NCI-H1436 treated with DMSO at 0.1 percent for 48 hours (cell line): ENCODE results near the gene RASSF4.

Experiments used
- DNase-seq: peaks from one replicate; lab custom pipeline; 2025; lab: John Stamatoyannopoulos, UW

RASSF4 gene

DNA sequence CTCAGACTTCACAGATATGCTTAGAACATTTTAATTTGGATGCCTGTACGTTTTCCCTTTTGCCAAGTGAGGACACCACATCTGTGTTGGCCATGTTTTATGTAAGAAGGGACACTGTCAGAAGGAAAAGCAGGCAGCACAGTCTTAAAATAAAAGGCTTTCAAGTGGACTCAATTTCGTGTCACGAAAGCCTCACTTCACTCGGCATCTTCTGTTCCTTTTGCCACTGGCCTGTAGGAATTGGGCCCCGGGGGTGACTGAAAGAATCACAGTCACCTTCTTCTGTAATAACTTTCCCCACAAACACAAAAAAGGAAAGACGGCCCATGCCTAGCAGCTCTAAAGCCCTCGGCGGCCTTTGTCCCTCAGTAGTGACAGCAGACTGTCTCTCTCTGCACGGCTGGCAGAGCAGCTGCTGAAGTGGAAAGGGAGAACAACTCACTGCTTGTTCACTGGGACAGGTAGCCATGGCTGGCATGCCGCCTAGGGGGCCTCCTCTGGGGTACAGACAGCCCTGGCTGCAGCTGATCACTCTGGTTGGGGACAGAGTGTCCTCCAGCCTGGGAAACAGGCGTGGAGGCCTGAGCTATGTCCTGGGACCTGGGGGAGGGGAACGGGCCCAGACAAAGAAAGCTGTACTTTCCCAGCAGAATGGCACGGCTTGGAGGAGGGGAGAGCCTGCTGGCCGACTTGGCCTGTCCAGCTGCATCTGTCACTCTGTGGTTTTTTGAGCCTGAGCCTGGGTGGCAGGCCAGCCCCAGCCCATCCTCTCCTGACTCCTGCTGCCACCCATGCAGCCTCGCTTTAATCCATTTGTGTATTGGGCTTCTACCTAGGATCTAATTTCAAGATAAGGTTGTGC is 4.4 kb downstream of the RASSF4 start:
- DNase-seq, result no peak

DNA sequence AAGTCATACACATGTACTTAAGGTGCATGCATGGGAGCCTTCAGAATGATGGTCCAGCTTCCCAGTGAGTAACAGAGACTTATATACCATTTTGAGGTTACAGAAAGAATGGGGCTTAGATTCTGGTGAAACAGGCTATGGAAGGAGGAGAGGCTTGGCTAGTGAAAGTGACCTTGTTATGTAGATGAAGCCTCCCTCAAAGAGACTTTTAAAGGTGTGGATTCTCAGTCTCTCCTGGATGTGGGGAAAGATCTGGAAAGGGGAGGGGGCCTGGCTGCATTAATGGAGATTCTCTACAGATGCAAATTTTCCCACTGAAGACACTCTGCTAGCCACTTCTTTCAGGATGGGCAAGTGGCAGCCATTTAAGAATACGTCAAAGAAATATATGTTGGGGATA is 5.5 kb downstream of the RASSF4 start:
- DNase-seq, result no peak

DNA sequence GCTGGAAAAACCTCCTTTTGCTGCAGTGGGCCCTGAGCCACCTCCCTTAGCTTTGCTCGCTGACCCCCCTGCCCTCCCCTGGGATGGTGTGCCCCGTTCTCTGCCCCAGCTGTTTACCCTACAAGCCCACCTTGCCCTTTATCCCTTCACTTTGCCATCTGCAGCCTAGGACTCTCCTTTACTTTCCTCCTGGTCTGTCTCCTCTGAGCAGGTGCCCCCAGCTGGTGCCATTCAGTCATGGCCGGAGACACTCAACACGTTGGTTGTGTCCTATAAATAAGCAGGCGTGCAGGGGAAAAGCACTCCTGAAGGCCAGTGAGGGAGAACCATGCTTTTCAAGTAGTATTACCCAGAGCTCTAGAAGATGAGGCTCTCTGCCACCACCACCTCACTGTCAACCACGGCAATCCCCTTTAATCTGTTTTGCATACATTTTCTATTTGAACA is 6.1 kb downstream of the RASSF4 start:
- no peak for DNase-seq

DNA sequence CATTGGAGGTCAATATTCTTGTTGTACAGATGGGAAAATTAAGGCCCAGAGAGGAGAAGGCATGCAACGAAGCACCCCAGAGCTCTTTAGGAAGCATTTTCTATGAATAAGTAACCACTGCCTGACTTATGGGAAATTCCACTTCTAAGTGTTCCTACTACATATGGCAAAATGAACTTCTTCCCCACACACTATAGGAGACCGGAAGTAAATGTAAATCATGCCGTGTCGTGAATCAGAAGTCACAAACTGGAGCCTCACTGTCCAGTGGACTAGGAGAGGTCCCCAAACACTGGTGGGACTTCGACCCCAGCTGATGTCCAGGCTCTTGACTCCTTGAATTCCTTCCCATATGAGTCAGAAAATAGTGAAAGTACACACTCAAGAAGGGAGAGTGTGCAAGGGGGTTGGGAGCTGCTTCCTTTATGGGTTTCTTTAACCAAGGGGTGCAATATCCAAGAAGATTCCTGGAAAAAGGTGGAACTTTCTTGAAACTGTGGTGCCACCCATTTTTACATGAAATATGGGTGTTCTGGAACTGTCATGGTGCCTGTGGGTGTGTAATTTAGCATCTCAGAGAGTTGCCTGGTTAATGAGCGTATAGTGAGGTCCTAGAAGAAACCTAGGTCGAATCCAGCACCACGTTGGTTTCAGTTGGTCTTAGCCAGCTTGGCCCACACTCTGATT is 6.7 kb downstream of the RASSF4 start:
- no peak for DNase-seq

DNA sequence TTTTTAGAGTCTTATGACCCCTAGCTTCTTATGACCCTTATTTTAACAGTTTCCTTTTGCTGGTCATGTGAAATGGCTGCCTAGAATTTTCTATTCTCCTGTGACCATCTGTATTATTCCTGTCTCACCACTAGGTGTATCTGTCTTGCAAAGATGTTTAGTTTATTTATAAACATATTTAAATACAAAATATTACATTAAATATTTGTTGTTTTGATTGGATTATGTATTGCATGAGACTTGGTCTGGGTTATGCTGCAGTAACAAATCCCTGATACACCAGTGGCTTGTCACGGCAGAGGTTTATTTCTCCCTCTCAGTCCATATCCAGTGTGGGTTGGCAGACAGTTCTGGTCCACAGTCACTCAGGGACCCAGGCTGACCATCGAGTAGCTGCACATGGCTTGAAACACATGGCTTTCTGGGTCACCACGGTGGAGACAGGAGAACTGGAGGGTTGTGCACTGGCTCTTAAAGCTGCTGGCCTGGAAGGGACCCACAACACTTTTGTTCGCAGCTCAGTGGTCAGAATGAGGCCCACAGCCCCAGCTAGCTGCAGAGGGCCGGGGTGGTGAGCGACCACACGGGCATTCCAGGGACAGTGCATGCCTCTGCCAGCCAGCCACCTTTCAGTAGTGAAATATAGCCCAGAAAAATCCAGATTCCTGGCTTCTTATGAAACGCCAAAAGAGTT is 7.4 kb downstream of the RASSF4 start:
- DNase-seq, result no peak

DNA sequence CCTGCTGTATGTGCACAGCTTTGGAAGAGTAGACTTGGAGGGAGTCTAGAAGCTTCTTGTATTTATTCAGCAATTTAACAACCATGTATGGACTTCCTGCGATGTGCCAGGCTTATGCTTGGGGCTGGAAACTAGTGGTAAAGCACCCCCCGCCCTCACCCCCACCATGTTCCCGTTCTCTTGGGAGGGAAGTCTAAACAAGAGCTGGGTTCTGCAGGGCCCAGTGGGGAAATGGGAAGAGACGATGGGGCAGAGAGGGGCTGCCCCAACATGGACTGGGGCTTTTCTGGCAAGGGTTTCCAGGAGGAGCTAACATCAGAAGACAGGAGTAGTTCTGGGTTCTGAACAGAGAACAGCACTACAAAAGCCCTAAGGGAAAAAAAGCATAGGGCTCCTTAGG is 8.0 kb downstream of the RASSF4 start:
- no peak for DNase-seq

DNA sequence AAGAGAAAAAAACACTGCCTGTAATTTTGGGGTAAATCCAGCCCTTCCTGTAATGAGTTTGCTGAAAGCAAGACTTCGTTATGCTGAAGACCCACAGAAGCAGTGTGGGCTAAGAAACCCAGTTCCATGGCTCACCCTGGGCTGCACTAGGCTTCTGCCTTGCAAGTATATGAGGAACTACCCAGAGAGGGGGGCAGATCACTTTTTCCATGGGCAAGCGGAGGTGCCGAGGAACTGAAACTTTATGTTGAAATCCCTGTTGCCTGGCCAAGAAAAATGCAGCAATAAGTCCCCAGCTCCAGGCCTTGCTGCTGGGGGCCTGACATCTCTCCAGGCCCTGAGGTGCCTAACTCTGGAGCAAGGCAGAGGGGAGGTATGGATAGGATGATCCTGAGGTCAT is 8.5 kb downstream of the RASSF4 start:
- no peak for DNase-seq

DNA sequence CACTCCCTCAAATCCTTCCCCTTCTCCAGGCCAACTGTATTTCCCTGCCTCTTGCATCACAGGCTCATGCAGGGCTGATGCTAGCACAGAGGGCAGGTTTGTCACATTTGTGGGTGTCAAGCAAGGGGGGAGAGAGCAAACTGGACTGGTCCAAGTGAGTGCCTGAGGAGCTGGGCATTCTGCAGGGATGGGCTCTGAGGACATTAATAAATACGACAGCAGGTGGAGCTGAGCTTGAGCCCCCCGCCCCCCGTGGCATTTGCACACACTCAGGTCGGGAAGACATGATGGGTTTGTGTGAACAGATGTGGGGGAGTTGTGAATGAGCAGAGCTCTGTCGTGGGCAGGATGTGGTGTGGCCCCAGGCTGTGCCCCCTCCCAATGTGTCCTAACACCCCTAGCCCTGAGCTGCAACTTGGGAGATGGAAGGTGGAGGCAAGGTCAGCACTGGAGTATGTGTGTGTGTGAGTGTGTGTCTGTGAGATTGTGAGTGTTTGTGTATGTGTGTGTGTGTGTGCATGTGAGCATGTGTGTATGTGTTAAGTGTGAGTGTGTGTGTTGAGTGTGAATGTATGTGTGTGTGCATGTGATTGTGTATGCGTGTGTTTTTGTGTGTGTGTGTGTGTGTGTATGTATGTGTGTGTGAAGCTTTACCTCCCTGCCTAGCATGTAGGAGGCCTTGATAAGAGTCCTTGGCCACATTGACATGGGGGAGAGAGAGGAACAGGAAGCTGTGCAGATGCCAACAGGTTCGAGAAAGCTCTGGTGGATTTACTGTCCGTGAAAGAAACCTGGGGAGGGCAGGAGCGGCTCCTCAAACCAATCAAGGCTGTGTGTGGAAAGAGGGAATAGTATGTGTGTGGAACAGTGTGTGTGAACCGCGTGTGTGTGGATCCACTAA is 9.1 kb downstream of the RASSF4 start:
- no peak for DNase-seq

DNA sequence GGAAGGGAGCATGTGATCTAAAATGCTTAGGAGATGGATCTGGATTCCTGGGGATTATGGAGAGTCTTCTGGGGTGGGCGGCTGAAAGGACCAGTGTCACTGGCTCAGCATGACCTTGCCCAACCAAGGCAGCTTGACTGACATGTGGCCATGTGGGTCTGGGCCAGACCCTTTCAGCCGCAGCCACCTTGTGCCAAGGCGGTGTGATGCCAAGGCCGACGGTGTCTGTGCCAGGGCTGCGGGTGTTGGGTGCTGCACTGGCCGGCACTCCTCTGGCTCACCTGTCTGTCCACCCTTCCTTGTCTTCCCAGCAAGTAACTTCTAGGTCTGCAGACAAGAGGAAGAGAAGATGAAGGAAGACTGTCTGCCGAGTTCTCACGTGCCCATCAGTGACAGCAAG is 10.3 kb downstream of the RASSF4 start:
- DNase-seq, result no peak

DNA sequence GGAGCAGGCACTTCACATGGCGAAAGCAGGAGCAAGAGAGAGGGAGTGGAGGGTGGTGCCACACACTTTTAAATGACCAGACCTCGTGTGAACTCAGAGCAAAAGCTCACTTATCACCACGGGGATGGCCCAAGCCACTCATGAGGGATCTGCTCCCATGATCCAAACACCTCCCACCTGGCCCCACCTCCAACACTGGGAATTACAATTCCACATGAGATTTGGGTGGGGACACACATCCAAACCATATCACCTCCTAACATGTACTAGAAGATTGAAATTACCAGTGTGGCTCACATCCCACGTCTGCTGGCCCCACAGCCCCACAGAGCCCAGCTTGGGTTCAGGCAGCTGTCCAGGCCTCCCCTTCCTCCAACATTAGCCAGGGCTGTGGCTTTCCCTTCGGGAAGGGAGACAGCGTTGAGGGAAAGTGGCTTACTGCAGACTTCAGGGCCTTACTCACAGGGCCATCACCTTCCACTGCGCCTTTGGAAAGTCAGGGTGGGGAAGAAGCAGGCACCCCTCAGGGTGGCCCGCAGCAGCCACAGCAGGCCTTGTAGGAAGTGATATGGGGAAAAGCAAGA is 11.3 kb downstream of the RASSF4 start:
- DNase-seq, result no peak

DNA sequence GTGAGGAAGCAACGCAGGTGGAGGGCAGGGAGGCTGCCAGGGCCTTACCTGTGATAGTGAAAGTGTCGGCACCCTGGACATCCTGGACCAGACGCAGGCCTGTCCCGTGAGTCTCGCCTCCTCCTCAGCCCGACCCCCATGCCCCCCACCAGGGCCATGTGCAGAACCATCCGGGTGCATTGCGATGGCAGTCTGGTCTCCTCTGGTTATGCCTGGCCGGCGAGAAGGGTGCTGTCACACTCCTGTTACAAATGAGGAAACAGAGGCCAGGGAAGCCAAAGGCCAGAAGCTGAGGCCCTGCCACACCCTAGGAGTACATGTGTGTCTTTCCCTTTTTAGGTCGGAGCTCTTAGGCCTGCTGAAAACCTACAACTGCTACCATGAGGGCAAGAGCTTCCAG is 11.8 kb downstream of the RASSF4 start:
- DNase-seq, result no peak

DNA sequence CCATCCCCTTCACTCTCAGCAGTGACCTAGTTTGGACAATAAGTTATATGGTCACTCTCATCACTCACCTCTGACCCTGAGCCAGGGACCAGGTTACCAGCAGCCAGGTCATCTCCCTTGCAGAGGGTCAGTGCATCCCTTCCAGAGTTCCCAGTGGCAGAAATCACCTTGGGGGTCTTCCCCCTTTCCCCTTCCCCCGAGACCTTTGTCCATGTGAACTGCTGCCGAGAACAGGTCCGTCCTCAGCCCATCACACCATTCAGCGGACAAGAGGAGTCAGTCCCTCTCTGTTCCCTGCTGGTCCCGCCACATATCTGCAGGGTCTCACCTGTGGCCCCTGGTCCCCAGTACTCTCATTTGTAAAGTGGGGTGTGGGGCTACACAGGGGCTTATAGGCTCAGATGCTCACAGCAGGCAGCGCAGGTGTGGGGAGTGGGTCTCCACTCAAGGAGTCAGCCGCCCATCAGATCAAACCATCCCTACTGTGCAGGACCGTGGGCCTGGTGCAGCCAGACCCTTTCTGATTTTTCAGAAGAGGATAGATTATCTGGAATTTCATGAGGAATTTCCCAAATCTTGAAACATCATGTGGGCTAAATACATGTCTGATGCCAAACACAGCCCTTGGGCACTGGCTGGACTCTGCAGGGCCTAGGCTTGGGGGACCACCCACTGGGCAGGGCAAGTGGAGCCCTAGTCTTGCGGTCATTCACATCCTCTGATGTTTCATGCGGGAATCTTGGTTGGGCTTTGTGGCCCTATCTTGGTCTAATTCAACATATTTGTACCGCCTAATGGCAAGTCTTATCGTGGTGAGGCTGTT is 12.5 kb downstream of the RASSF4 start:
- DNase-seq, result no peak

DNA sequence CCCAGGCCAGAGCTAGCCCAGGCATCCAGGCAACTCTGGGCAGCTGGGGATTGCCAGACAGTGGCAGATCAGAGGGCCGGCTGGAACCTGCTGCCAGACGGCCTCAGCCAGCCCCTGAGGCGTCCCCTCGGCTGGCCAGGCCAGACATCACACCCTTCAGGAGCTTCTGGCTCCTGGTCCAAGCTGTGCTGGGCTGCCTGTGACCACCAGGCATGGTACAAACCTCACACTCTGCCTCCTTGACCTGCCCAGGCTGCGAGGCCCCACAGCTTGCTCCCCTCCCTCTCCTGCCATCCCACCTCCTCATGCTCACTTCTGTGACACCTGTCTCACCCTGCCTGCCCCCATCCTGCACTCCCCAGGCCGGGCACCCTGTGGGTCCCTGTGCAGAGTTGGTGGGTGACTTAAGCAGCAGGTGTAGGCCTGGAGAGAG is 13.3 kb downstream of the RASSF4 start:
- DNase-seq, result no peak

DNA sequence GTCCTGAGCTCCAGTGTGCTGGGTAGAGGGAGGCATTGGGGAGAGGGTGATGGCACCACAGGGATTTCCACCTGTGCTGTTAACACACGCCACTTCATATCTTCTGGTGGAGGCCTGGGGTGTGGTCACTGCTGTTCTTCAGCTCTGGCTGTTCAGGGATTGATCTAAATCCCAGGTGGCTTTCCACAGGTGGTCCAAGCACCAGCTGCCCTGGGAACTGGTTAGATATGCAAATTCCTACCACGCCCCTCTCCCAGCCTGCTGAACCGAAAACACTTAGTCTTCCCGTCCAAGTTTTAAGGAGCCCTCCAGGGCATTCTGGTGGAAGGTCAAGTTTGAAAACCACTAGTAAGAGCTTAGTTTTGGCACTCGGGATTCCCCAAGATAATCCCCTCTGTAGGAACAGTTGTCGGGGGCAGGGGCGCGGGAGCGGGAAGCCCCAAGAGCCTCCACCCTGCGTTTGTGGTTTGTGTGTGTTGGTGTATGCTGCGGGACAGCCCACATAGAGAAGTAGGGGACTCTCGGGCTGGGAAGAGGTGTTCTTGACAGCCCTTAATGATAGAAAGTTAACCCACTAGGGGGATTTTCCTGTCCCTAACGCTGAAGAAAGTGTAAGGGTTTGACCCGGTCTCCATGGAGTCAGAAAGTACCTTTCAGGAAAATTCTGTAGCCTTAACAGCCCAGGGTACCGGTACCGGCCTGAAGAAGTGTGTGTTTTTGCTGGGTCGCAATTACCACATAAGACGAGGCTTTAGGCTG is 13.9 kb downstream of the RASSF4 start:
- no peak for DNase-seq

DNA sequence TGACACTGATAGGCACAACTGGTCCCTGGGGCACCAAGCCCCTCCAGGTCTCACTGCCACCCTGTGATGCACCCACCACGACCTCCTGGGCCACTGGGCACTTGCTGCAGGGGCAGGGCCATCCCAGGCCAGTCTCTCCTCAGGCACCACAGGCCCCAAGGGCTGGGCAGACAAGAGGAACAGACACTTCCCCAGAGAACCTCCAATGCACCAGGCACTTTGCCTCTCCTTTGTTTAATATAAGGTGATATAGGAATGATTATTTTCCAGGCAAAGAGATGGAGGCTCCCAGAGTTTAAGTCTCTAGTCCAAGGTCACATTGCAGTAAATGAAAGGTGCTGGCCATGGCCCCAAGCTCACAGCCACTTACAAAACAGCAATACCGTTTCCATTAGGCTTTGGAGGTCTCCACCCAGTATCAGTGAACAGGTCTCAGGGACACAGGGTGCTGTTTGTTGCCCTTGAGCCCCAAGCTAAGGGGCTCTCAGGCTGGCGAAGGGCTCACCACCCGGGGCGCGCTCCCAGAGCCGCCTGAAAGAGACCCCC is 14.6 kb downstream of the RASSF4 start:
- no peak for DNase-seq

DNA sequence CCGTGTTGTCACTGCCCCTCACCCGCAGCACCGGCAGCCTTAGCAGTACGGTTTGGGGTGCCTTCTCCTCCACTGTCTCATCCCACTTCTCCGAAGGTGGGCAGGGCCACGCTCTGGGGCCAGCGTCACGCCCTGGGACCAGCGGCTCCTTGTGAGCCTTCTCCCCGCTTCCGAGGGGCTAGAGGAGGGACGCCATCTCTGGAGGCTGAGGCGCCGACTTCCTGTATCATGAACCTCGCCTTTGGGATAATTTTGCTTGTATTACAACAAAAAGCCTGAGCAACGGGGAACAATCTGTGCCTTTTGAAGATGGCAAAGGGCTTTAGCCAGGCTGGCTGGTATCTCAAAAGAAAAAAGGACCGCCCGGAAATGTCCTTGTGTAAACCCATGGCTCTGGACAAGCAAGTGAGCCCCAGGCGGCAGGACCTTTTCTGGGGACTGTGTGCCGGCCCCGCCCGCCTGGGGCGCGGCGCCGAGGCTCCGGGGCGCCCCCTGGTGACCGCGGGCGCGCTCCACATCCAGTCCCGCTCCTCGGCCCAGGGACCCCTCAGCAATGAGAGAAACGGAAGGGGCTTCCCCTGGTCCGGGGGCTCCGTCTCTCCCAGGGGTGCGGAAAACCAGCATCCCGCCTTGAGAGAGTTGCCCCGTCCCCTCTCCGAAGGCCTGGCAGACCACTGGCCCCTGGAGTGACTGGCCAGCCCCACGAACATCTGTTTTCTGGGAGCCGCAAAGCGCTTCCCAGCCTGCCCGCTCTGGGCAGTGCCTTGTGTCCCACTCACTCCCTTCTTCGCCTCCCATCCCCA is 15.2 kb downstream of the RASSF4 start:
- DNase-seq, result no peak

DNA sequence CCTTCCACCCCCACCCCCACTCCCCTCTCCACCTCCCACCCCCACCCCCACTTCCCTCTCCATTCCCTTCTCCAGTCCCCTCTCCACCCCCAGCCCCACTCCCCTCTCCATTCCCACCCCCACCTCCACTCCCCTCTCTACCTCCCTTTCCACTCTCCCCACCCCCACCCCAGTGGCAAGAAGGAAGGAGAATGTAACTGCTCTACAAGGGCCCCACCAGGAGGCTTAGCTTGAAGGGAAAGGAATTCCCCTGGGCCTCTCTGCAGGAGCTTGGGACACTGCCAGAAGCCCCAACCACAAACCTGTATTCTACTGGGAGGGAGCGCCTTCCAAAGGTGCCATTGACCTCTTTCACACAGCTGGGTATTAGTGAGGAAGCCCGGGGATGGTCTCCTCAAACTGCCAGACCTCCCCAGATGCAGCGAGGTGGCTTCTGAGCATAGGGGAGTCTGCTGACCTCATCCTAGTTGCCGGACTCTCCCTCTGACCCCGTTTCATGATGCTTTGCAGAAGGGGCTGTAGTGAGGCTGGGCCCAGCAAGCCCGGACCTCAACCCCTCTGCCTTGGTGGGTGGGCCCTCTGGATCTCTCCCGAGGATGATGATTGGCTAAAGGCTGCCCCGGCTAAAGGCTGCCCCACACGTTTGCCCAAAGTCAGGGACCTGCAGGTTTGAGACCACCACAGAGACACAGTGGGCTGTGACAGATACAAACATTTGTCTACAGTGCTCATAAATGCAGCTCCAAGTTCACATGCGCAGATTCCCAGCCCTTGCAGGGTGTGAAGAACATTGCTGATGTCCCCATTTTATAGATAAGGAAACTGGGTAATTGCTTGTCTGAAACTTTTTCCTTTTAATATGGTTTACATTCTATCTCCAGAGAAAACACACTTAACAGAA is 16.1 kb downstream of the RASSF4 start:
- DNase-seq, result no peak
